MCF 10A (cell line): ENCODE measurements around the gene NOTCH4. TPM values are rescaled to one million over a fixed set of nuclear protein-coding genes. Genes with fewer than 3 reads are reported as not detected.
"Not testable (repeated sequence)": the region's sequence is repeated elsewhere in the genome, so short reads cannot be mapped to it uniquely, and the experiment has no call there.

Source experiments
- BruUV-seq: library from RNA; stranded (reverse); fragments of 400-500 nt; replicated peaks from 2 replicates; lab custom pipeline; 2021; lab: Mats Ljungman, UMichigan
- CTCF ChIA-PET: fragments of 300-600 bp; sonication (Branson Sonifier 250); formaldehyde crosslinking; extraction: SDS; loops from one replicate; lab custom pipeline; 2021; ENCODE audit warnings: antibody characterized with exemption, inconsistent platforms; lab: Yijun Ruan, JAX
- POLR2A ChIA-PET: fragments of 300-600, 350-650 bp; sonication (Branson Sonifier 250); formaldehyde crosslinking; extraction: SDS; loops from one replicate; lab custom pipeline; 2020; ENCODE audit warnings: antibody characterized with exemption, inconsistent platforms; lab: Yijun Ruan, JAX
- DNase-seq: peaks from one replicate; pipeline ENCODE4 v3.0.0-alpha.2; 2018; ENCODE audit not compliant: unreplicated experiment
- H3K27ac Mint-ChIP-seq: one replicate; pipeline ENCODE4 v1.8.0; 2022; ENCODE audit warnings: mild to moderate bottlenecking, low read depth, mixed read lengths; ENCODE audit not compliant: unreplicated experiment
- H3K27me3 Mint-ChIP-seq: one replicate; pipeline ENCODE4 v1.8.0; 2022; ENCODE audit warnings: mixed read lengths; ENCODE audit not compliant: insufficient read depth, unreplicated experiment
- H3K36me3 Mint-ChIP-seq: one replicate; pipeline ENCODE4 v1.8.0; 2022; ENCODE audit warnings: mild to moderate bottlenecking, moderate library complexity, mixed read lengths; ENCODE audit not compliant: insufficient read depth, unreplicated experiment
- H3K4me1 Mint-ChIP-seq: one replicate; pipeline ENCODE4 v1.8.0; 2022; ENCODE audit warnings: mixed read lengths; ENCODE audit not compliant: insufficient read depth, unreplicated experiment
- H3K4me3 Mint-ChIP-seq: one replicate; pipeline ENCODE4 v1.8.0; 2022; ENCODE audit warnings: mild to moderate bottlenecking, moderate library complexity, mixed read lengths; ENCODE audit not compliant: unreplicated experiment
- H3K9me3 Mint-ChIP-seq: one replicate; pipeline ENCODE4 v1.8.0; 2022; ENCODE audit warnings: mixed read lengths; ENCODE audit not compliant: unreplicated experiment
- CTCF ChIP-seq: fragments of 200-600 bp; IDR thresholded peaks from one replicate; pipeline ENCODE4 v1.8.0; 2022; ENCODE audit warnings: antibody characterized with exemption, mild to moderate bottlenecking; ENCODE audit not compliant: unreplicated experiment
- intact Hi-C: fragments of 100-400 bp; cut with micrococcal nuclease; formaldehyde crosslinking; loops from 2 replicates; pipeline ENCODE4 v1.14.1; 2022
- total RNA-seq: library from RNA; stranded (reverse); gene quantifications from 2 replicates; pipeline ENCODE4 v1.2.3, GENCODE V29; 2022

Gene NOTCH4
- total RNA-seq, 1 experiment from 2014 or later: not detected

DNA sequence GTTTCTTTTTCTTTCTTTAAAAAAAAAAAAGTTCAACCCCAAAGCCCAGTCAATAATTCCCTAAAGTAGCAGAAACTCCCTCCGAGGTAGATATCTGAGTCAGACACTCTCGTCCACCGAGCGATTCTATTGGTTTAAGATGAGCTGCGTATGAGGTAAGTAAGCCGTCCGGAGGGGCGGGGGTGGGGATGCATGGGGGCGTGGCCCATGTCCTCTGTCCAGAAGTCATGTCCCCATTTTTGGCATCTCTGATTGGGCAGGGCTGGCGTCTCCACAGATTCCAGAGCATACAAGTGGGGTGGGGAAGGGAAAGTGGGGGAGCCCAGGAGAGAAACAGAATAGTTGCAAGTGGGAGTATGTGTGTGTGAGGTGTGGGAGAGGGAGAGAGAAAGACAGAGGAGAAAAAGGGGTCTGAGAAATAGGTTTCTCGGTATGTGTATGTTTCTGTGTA lies 38.2 kb downstream of the NOTCH4 start:
- BruUV-seq, H3K4me3 Mint-ChIP-seq, intact Hi-C loops, H3K9me3 Mint-ChIP-seq, H3K27ac Mint-ChIP-seq, CTCF ChIA-PET, H3K27me3 Mint-ChIP-seq: not testable (repeated sequence)
- Mint-ChIP-seq H3K36me3 (peaks cover 55% of the 10 kb centered on the region), H3K4me1 (peaks cover 29% of the 10 kb centered on the region)
- DNase-seq: peak; percentile 87
- POLR2A ChIA-PET: interaction anchor here (0.6 to 2.9 kb wide), 2 partner anchors 8 to 1026 kb away, joined by 4 to 19 read pairs; partner anchors contain the start of gene RNF5

DNA sequence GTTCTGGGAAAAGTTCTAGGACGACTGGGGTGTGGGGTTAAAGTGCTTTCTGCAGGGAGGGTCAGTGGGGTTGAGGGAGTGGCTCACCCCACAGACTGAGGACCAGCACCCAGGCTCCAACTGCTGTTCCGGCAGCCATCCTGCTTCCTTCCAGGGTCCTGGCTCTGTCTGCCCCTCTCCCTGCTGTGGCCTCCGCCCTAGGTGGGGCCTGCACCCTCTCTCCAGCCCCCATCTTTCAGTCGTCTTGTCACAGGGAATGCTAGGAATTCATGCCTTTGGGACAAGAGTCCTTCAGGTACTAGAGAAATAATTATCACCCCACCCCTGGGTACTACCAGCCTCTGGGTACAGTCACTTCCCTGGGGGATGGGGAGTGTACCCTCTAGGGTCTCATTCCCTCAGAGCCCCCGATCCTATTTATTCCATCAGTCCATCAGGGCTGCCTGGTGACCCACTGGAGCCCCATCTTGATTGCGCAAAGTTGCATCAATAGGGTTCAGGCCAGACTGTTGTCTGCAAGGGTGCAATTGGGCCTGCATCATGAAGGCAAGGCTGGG lies 39.7 kb downstream of the NOTCH4 start, which contains the start of gene AGER:
Gene AGER, minus strand, starts transcription at position 170 of the 557 bp plus-strand sequence. Its CDS starts 31 bp downstream, at position 139.
- H3K4me3 Mint-ChIP-seq: no peak within 1 kb of the TSS
- CTCF ChIA-PET: no interaction called here
- BruUV-seq: no TSS peak
- no peak within 1 kb of the TSS for H3K27ac Mint-ChIP-seq
- DNase-seq: no peak
- POLR2A ChIA-PET: no interaction called here
- intact Hi-C loops: no loop called here
- H3K4me1 Mint-ChIP-seq: peaks cover 41% of the 10 kb centered on the region
- TF ChIP-seq CTCF: no peak
- peaks cover 70% of the 10 kb centered on the region for H3K36me3 Mint-ChIP-seq
- H3K9me3 Mint-ChIP-seq: no peaks in the 10 kb centered on the region
- no peaks in the 10 kb centered on the region for H3K27me3 Mint-ChIP-seq

- Mint-ChIP-seq H3K4me1 (peaks cover 41% of the 10 kb centered on the region), H3K27me3 (no peaks in the 10 kb centered on the region), H3K4me3 (no peak overlapping the region), H3K9me3 (no peaks in the 10 kb centered on the region), H3K36me3 (peaks cover 76% of the 10 kb centered on the region), H3K27ac (no peak overlapping the region)
- POLR2A ChIA-PET: no interaction called here
- no peak for DNase-seq
- no TSS peak for BruUV-seq
- no peak for TF ChIP-seq CTCF
- CTCF ChIA-PET: interaction anchor here (0.7 kb wide), 1 partner anchor 9 kb away, joined by 3 read pairs; no protein-coding TSS in a partner anchor
- intact Hi-C loops: no loop called here
Measured at GRCh38 chr6:32183483-32184083, 40.3 kb downstream of the NOTCH4 start.

DNA sequence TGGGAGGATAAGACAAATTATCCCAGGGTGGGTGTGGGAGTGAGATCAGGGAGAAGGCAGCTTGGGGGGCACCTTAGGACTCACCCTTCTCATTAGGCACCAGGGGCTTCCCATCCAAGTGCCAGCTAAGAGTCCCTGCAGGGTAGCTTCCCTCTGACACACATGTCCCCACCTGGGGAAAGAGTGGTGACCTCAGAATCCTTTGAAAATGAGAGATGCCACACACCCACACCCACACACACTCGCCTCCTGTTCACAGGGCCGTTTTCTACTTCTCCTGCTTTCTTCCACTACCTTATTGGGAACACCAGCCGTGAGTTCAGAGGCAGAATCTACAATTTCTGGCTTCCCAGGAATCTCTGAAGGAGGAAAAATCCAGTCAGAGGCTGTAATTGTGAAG lies 40.8 kb downstream of the NOTCH4 start:
- H3K27ac Mint-ChIP-seq: no peak overlapping the region
- no peaks in the 10 kb centered on the region for H3K9me3 Mint-ChIP-seq
- no TSS peak for BruUV-seq
- intact Hi-C loops: no loop called here
- no peaks in the 10 kb centered on the region for H3K27me3 Mint-ChIP-seq
- peaks cover 78% of the 10 kb centered on the region for H3K36me3 Mint-ChIP-seq
- no peak for DNase-seq
- no peak for TF ChIP-seq CTCF
- H3K4me3 Mint-ChIP-seq: no peak overlapping the region
- POLR2A ChIA-PET: interaction anchor here (0.8 to 0.9 kb wide), 2 partner anchors 8 to 54 kb away, joined by 3 read pairs; no protein-coding TSS in a partner anchor
- CTCF ChIA-PET: interaction anchor here (0.7 kb wide), 1 partner anchor 10 kb away, joined by 3 read pairs; no protein-coding TSS in a partner anchor
- peaks cover 41% of the 10 kb centered on the region for H3K4me1 Mint-ChIP-seq
